Dermis microvascular lymphatic vessel endothelial cell (primary cell): ENCODE data around the gene CDK12. TPM values are rescaled to one million over a fixed set of nuclear protein-coding genes. Genes with fewer than 3 reads are reported as not detected.
"Not testable (repeated sequence)": the region's sequence is repeated elsewhere in the genome, so short reads cannot be mapped to it uniquely, and the experiment has no call there.

ENCODE experiments used
- DNase-seq, 2 donors: peaks; one replicate each; pipeline versions ENCODE4 v3.0.0 to v3.0.0-alpha.2; 2010; ENCODE audit warnings: low read depth in 2 of 2
- total RNA-seq: library from RNA; depleted of rRNA; stranded (reverse); fragments of >200 nt; gene quantifications from 2 replicates; pipeline ENCODE4 v1.2.1, GENCODE V29; 2014

The CDK12 gene
- total RNA-seq, 1 donor from 2014 or later = 13.1 TPM

DNA sequence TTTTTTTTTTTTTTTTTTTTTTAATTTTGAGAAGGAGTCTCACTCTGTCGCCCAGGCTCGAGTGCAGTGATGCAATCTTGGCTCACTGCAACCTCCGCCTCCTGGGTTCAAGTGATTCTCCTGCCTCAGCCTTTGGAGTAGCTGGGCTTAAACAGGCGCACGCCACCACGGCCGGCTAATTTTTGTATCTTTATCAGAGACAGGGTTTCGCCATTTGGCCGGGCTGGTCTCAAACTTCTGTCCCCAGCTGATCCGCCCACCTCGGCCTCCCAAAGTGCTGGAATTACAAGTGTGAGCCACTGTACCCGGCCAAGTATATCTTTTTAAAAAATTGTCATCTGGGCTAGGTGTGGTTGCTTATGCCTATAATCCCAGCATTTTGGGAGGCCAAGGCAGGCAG is 35.6 kb downstream of the CDK12 start:
- not testable (repeated sequence) for DNase-seq

DNA sequence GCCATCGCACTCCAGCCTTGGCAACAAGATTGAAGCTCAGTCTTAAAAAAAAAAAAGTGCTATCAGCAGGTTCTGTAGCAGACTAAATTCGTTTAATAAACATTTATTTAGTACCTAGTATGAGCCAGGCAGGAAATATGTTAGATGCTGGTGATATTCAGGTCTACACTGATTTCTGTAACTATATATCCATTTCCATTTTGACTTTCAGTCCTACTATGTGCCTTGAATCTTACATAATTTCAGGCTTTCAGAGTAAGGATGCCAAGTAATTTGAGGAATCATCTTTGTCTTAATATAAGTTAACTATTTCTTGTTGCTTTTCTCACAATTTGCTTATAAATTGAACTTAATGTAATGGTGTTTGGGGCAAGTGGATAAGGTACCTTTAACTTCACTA is 46.2 kb downstream of the CDK12 start:
- DNase-seq = no peak

DNA sequence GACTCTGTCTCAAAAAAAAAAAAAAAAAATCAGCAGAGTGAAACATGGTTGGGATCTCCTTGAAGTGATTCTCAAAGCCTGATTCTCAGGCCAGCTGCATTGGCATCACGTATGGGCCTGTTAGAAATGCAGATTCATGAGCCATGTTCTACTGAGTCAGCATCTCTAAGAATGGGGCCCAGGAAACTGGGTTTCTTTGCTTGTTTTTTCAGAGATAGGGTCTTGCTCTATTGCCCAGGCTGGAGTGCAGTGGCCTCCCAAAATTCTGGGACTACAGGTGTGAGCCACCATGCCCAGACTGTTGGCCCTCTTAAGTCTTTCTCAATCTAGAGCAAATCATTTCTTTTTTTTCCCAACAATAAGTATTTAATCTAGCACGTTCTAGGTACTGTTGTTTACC is 47.7 kb downstream of the CDK12 start:
- DNase-seq = no peak

DNA sequence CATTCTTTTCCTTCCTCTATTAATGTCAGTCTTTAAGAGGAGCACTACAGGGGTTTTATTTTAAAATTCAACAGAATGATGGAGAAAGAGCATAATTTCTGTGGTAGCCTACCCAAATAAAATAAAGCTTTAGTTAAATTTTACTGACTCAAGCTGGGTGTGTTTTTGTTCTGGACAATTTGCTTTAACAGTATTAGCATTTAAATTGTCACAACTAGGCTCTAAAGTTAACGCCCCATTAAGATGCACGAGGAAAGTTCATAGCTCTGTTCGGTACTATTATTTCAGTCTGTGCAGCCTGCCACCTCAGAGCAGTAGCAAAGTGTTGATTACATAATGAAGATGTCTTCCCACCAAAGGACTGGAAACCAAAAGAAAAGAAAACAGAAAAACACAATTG is 52.0 kb downstream of the CDK12 start:
- DNase-seq = no peak

DNA sequence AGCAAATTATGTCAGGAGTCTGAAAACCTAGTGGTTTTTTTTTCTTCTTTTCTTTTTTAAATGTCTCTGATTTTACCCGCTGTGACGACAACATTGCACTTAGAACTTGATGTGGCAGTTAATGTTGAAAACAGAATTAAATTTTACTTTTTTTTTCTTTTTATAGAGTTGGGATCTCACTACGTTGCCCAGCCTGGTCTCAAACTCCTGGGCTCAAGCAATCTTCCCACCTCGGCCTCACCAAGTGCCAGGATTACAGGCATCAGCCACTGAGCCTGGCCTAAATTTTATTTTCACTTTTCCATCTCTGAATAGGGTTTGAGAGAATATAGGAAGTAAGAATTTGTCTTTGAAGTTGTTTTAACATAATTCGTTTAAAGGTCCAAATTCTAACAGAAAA is 52.6 kb downstream of the CDK12 start:
- DNase-seq = no peak

DNA sequence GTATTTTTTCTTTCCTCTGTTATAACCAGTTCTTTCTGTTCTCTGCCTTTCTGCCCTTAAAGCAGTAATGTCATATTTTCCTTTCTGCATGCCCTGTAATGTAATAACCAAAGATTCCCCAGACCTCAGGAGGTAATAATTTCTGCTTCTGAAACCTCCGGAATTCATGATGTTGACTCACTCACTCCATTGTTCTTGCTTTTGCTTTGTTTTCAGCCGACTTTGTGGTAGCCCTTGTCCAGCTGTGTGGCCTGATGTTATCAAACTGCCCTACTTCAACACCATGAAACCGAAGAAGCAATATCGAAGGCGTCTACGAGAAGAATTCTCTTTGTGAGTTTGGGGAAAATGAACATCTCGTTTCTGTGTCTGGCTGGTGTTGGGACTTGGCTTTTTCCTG is 55.9 kb downstream of the CDK12 start:
- peak; percentile 78 to 91 for DNase-seq

DNA sequence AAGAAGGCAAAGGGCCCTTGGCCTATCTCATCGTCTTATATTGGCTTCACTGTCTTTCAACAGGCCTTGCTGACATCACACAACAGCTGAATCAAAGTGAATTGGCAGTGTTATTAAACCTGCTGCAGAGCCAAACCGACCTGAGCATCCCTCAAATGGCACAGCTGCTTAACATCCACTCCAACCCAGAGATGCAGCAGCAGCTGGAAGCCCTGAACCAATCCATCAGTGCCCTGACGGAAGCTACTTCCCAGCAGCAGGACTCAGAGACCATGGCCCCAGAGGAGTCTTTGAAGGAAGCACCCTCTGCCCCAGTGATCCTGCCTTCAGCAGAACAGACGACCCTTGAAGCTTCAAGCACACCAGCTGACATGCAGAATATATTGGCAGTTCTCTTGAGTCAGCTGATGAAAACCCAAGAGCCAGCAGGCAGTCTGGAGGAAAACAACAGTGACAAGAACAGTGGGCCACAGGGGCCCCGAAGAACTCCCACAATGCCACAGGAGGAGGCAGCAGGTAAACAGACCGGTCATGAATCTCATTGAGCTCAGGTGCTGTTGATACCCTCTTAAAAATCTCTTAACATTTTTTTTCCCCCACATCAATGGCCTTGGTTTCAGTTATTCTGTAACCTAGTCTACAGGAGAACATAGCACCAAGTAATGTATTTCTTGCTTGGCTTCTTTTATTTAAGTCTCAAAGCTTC is 64.7 kb downstream of the CDK12 start:
- DNase-seq = no peak

DNA sequence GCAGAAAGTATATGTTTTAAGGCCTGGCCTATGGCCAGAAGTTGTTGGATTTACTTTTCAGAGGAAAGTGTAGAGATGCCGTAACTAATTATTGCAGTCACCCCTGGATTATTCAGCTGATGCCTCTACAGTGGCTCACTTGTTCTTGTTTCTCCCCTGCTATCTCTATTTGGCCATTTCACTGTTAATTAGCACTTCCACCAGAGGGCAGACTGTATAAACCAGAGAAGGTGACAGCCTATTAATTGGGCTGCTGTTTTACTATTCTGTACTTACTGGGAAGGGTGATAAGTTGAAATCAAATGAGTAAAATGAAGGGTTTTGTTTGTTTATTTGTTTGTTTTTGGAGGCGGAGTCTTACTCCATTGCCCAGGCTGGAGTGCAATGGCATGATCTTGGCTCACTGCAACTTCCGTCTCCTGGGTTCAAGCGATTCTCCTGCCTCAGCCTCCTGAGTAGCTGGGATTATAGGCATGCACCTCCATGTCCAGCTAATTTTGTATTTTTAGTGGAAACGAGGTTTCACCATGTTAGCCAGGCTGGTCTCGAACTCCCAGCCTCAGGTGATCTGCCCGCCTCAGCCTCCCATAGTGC is 66.0 kb downstream of the CDK12 start:
- peak; percentile 49 to 54 for DNase-seq

DNA sequence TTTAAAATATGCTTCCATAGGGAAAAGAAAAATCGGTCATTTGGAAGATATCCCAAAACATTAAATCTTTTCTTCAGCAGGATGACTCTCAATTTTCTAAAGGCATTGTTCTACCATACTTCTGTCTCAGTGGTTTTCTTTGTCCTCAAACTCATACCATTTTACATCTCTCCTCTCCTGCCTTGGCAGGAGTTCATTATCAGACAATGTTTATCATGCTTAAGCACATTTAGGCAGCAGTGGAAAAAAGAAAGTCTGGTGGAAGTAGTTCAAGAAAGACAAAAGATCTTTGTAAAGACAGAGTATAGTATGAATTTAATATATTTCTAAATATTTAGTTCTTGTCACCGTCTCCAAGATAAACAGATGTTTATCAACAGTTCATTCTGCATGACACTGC is 68.2 kb downstream of the CDK12 start:
- peak in 1 of 2 donors; percentile 30 for DNase-seq

DNA sequence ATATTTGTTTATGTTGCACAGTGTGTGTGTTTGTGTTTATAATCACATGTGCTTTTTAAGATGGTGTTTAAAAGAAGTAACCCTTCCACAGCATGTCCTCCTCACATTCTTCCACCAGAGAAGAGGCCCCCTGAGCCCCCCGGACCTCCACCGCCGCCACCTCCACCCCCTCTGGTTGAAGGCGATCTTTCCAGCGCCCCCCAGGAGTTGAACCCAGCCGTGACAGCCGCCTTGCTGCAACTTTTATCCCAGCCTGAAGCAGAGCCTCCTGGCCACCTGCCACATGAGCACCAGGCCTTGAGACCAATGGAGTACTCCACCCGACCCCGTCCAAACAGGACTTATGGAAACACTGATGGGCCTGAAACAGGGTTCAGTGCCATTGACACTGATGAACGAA is 69.2 kb downstream of the CDK12 start:
- DNase-seq = no peak

DNA sequence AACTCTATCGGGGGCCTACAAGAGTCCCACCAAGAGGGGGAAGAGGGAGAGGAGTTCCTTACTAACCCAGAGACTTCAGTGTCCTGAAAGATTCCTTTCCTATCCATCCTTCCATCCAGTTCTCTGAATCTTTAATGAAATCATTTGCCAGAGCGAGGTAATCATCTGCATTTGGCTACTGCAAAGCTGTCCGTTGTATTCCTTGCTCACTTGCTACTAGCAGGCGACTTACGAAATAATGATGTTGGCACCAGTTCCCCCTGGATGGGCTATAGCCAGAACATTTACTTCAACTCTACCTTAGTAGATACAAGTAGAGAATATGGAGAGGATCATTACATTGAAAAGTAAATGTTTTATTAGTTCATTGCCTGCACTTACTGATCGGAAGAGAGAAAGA is 70.0 kb downstream of the CDK12 start:
- DNase-seq = no peak

DNA sequence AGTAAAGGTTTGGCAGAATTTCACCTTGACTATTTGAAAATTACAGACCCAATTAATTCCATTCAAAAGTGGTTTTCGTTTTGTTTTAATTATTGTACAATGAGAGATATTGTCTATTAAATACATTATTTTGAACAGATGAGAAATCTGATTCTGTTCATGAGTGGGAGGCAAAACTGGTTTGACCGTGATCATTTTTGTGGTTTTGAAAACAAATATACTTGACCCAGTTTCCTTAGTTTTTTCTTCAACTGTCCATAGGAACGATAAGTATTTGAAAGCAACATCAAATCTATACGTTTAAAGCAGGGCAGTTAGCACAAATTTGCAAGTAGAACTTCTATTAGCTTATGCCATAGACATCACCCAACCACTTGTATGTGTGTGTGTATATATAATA is 72.6 kb downstream of the CDK12 start:
- DNase-seq = no peak

DNA sequence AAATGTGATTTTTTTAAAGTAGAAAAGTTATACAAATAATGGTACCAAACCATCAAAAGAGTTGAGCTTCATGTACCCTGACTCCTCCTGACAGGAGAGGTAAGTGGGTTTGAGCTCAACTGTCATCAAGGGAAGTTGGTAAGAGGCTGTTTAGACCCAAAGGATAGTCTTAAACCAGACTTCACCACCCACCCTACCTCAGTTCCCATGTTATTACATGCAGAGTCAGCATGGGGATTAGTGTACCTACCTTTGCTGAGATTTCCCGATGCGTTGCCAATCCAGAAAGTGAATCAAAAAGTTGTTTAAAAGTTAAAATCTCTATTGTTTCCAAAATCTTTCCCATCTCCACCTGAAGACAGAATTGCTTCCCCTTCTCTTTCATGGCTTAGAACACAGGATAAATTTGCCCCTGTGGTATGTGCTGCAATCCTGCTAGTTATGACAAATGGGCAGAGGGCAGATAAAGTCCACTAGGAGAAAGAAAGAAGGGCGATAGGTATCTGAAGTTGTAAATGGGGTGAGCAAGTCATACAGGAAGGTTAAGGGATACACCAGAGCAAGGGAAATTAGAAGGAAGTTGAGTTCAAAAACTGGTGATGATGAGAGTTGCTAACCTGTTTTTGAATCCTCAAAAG is 73.6 kb downstream of the CDK12 start:
- DNase-seq = no peak

DNA sequence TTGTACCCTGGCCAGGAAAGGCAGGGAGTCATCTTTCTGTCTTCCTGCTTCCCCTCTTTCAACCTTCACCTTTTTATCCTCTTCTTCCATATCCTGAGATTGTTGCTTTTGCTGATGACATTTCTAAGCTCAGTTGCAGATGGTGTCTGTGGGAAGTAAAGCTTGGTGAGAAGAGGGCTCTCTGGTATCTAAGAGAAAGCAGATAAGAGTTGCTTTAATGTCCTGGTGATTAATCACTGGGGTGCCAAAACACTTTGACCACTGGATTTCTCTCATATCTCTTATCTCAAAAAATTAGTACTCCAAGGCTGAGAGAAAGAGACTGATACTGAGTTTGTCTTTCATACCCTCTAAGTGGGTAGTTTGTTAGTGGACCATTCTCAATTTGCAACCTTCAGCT is 75.2 kb downstream of the CDK12 start:
- DNase-seq = peak in 1 of 2 donors; percentile 38

DNA sequence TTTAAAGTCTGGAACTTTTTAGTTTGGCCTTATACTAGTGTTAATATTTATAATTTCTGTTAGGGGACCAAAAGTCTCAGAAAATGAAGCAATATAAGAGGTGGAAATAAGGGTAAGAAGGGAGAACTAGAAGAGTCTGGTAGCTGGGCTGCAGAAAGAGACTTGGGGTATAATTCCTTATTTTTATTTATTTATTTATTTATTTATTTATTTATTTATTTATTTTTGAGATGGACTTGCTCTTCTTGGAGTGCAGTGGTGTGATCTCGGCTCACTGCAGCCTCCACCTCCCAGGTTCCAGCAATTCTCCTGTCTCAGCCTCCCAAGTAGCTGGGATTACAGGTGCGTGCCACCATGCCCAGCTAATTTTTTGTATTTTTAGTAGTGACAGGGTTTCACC is 76.1 kb downstream of the CDK12 start:
- not testable (repeated sequence) for DNase-seq

DNA sequence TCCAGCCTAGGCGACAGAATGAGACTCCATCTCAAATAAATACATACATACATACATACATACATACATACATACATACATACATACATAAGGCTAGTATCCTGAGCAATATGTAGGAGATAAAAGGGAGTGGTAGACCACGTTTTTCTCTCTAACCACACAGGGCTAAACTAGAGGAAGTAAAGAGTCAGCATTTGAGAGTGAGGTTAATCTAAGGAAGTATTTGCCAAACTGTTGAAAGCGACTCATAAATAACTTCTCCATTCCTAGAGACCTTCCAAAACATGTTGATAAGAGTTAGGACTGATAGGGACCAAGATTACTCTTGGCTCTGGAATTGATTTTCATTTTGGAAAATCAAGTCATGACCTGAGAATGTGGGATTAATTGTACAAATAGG is 77.6 kb downstream of the CDK12 start:
- DNase-seq = no peak

DNA sequence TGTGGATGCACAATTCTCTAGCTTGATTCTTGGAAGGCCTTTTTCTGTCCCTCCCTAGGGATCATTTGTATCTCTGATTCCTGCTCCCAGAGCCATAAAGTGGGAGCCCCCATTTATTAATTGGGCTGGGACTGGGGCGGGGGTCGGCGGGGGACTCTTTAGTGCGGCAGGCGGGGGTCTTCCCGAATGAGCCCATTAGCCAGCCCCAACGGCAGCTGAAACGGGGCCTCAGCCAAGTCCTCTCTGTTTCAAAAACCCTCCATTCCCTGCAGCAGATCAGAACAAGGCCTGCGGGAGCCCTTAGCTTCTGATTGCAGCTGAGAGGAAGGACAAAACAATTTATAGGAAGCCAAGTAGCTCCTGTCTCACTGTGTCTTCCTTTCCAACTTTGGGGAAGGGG is 79.3 kb downstream of the CDK12 start:
- DNase-seq = no peak

DNA sequence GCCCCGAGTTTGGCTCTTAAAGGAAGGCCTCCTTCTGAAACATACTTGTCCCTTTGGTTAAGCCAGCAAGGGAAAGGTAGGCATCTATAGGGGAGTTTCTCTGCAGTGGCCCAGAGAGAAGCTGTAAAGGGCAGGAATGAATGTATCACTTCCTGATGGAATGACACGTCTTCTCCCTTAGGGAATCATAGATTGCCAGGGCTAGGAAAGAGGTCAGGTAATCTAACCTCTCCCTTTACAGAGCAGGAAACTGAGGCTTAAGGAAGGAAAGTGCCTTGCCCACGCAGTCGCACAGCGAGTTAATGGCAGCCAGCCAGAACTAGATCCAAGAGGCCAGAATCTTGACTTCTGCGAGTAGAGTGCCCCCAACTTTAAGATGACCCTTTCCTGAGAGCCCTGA is 80.4 kb downstream of the CDK12 start:
- DNase-seq = peak in 1 of 2 donors; percentile 62

DNA sequence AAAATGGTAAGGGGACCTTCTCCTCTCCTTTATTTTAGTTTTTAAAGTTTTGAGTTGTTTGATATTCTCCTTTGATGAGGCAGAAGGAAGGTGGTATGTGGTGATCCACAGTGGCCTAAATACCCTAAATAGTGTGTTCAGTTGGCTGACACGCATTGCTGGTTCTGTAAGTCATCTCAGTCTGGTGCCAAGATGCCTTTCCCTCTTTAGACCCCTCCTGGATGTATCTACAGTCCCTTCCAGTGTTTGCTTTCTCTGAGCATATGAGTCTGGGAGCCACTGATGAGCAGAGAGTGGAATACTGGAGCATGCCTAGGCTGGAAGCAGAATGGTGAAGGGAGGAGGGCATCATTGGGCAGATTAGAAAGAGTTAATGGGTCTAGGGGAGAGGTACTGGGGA is 81.9 kb downstream of the CDK12 start:
- DNase-seq = no peak

DNA sequence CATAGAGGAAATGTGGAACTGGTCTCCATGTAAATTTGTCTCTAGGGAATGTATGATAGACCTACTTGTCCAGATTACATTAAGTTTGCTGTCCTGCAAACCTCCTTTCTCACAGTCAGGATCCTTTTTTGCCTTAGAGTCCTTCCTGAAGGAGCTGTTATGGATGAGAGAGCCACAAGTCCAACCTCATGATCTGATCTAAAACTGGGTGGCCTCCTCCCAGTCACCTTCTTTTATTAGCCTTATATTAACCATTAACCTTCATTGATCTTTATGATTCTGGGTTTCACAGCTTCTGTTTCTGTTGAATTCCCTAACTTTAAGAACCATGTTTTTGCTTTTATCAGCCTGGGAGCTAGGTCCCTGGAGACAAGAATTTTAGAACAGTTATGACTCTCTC is 82.4 kb downstream of the CDK12 start:
- DNase-seq = no peak

DNA sequence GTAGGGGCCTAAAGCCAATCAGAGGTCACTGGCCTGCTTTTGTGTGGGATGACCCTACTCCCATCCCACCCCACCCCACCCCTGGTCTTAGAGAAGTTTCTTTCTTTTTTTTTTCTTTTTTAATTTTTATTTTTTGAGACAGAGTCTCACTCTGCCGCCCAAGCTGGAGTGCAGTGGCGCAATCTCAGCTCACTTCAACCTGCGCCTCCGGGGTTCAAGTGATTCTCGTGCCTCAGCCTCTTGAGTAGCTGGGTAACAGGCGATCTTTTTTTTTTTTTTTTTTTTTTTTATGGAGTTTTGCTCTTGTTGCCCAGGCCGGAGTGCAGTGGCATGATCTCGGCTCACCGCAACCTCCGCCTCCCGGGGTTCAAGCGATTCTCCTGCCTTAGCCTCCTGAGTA is 83.1 kb downstream of the CDK12 start:
- not testable (repeated sequence) for DNase-seq

DNA sequence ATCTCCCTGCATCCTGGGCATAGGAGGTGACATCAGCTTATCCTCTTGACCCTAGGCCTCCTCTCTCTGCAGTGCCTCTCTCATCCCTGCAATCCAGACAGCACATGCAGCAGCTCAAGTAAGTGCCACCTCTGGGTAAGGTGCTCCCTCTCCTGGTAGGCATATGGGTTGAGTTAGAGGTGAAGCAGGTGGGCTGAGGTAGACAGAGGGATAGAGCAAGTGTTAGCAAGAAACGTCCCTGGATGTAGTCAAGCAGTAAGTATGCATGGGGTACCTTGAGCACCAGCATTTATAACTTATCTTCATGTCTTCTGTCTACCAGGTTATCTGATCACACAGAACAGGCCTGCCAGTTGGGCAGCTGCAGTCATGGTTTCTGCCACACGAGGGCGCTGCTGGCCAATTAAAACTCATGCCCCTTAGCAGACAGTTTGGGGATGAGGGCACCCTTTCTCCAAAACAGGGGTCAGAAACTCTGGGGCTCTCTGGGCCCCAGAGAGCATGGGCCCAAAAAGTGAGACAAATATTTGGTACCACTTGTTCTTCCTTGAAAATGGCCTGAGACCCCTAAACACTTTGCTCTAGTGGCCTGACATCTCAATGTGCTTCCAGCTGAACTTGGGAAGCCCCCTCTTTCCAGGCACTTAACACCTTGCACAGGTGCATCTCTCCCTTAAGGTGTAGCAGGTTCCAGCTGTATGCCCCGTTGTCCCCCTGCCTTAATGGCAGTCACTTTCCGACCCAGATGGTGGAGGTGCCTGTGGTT is 86.6 kb downstream of the CDK12 start:
- peak; percentile 32 to 50 for DNase-seq
